ENCODE data around the gene KIR2DL4.
"Not testable (repeated sequence)": the region's sequence is repeated elsewhere in the genome, so short reads cannot be mapped to it uniquely, and the experiment has no call there.

- TF ChIP-seq, protein P1, sequence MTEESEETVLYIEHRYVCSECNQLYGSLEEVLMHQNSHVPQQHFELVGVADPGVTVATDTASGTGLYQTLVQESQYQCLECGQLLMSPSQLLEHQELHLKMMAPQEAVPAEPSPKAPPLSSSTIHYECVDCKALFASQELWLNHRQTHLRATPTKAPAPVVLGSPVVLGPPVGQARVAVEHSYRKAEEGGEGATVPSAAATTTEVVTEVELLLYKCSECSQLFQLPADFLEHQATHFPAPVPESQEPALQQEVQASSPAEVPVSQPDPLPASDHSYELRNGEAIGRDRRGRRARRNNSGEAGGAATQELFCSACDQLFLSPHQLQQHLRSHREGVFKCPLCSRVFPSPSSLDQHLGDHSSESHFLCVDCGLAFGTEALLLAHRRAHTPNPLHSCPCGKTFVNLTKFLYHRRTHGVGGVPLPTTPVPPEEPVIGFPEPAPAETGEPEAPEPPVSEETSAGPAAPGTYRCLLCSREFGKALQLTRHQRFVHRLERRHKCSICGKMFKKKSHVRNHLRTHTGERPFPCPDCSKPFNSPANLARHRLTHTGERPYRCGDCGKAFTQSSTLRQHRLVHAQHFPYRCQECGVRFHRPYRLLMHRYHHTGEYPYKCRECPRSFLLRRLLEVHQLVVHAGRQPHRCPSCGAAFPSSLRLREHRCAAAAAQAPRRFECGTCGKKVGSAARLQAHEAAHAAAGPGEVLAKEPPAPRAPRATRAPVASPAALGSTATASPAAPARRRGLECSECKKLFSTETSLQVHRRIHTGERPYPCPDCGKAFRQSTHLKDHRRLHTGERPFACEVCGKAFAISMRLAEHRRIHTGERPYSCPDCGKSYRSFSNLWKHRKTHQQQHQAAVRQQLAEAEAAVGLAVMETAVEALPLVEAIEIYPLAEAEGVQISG (CRISPR knock-in tag; IDR thresholded peaks at IDR 0.05): not testable (repeated sequence)
- not testable (repeated sequence) for TF ChIP-seq ATM (IDR thresholded peaks at IDR 0.05; ENCODE audit: borderline replicate concordance); FOXJ3 (CRISPR knock-in tag; IDR thresholded peaks at IDR 0.05; ENCODE audit: borderline replicate concordance); ZNF468 (CRISPR knock-in tag; IDR thresholded peaks at IDR 0.05); TGIF2 (CRISPR knock-in tag; IDR thresholded peaks at IDR 0.05); SUZ12 (IDR thresholded peaks at IDR 0.05; ENCODE audit: low read depth, low read length)
- TF ChIP-seq, protein P2, sequence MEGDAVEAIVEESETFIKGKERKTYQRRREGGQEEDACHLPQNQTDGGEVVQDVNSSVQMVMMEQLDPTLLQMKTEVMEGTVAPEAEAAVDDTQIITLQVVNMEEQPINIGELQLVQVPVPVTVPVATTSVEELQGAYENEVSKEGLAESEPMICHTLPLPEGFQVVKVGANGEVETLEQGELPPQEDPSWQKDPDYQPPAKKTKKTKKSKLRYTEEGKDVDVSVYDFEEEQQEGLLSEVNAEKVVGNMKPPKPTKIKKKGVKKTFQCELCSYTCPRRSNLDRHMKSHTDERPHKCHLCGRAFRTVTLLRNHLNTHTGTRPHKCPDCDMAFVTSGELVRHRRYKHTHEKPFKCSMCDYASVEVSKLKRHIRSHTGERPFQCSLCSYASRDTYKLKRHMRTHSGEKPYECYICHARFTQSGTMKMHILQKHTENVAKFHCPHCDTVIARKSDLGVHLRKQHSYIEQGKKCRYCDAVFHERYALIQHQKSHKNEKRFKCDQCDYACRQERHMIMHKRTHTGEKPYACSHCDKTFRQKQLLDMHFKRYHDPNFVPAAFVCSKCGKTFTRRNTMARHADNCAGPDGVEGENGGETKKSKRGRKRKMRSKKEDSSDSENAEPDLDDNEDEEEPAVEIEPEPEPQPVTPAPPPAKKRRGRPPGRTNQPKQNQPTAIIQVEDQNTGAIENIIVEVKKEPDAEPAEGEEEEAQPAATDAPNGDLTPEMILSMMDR (CRISPR knock-in tag; IDR thresholded peaks at IDR 0.05): not testable (repeated sequence)
Observed at GRCh38 chr19:54756204-54757110, 47.0 kb upstream of the KIR2DL4 start.

All from HepG2 (cell line).